Nephron (organoid): Measurements from ENCODE around the gene C1orf21.

ENCODE experiments used
- H3K27ac Mint-ChIP-seq, 3 experiments: 2 replicates each; pipeline ENCODE4 v1.8.0; 2020; ENCODE audit warnings: mixed read lengths in 3 of 3, mild to moderate bottlenecking in 2 of 3, moderate library complexity in 1 of 3
- H3K27me3 Mint-ChIP-seq: 2 replicates; pipeline ENCODE4 v1.8.0; 2021; ENCODE audit warnings: low read depth, mild to moderate bottlenecking, moderate library complexity, mixed read lengths
- H3K36me3 Mint-ChIP-seq: 2 replicates; pipeline ENCODE4 v1.8.0; 2020; ENCODE audit warnings: low read depth, mixed read lengths
- H3K4me1 Mint-ChIP-seq: 2 replicates; pipeline ENCODE4 v1.8.0; 2020; ENCODE audit warnings: mixed read lengths
- H3K4me3 Mint-ChIP-seq, 3 experiments: 2 replicates each; pipeline ENCODE4 v1.8.0; 2020; ENCODE audit warnings: mild to moderate bottlenecking in 3 of 3, mixed read lengths in 3 of 3, moderate library complexity in 2 of 3
- H3K9me3 Mint-ChIP-seq: 2 replicates; pipeline ENCODE4 v1.8.0; 2020; ENCODE audit warnings: mixed read lengths
- TF ChIP-seq, protein P1 (sequence below), 3 experiments: fragments of 200-600 bp; sonication (generic); IDR thresholded peaks; one replicate each; pipeline ENCODE4 v1.5.0; 2021; ENCODE audit warnings: antibody characterized with exemption in 3 of 3; ENCODE audit not compliant: unreplicated experiment in 3 of 3

The C1orf21 gene

DNA sequence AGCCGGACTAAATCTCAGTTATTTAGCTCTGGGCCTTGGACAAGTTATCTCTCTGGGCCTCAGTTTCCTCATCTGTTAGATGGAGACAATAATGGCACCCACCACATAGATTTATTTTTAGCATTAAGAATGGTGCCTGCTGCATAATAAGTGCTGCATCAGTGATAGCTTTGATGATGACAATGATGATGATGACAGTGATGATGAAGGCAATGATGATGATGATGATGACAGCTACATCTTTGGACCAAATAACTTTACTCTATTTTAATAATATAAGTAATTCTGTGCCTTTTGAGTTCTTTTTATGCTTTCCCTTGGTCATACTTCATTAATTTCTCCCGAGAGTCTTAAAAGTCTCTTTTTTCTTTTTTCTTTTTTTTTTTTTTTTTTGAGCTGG is 143.4 kb downstream of the C1orf21 start:
- Mint-ChIP-seq H3K4me3 (no peak overlapping the region), H3K27ac (no peak overlapping the region), H3K27me3 (no peaks in the 10 kb centered on the region), H3K4me1 (peaks cover 21% of the 10 kb centered on the region), H3K9me3 (no peaks in the 10 kb centered on the region), H3K36me3 (peaks cover 4% of the 10 kb centered on the region)
- TF ChIP-seq, protein P1, sequence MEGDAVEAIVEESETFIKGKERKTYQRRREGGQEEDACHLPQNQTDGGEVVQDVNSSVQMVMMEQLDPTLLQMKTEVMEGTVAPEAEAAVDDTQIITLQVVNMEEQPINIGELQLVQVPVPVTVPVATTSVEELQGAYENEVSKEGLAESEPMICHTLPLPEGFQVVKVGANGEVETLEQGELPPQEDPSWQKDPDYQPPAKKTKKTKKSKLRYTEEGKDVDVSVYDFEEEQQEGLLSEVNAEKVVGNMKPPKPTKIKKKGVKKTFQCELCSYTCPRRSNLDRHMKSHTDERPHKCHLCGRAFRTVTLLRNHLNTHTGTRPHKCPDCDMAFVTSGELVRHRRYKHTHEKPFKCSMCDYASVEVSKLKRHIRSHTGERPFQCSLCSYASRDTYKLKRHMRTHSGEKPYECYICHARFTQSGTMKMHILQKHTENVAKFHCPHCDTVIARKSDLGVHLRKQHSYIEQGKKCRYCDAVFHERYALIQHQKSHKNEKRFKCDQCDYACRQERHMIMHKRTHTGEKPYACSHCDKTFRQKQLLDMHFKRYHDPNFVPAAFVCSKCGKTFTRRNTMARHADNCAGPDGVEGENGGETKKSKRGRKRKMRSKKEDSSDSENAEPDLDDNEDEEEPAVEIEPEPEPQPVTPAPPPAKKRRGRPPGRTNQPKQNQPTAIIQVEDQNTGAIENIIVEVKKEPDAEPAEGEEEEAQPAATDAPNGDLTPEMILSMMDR (IDR thresholded peaks at IDR 0.05; ENCODE audit: unreplicated experiment in 3 of 3): no peak

GRCh38 chr1:184531296-184531695 is 144.5 kb downstream of the C1orf21 start:
- peaks cover 10% of the 10 kb centered on the region for H3K36me3 Mint-ChIP-seq
- peaks cover 22% of the 10 kb centered on the region for H3K4me1 Mint-ChIP-seq
- no peaks in the 10 kb centered on the region for H3K9me3 Mint-ChIP-seq
- H3K27me3 Mint-ChIP-seq: no peaks in the 10 kb centered on the region
- no peak overlapping the region for H3K27ac Mint-ChIP-seq
- H3K4me3 Mint-ChIP-seq: no peak overlapping the region
- TF ChIP-seq, protein P1 (IDR thresholded peaks at IDR 0.05; ENCODE audit: unreplicated experiment in 3 of 3): no peak

- peaks cover 22% of the 10 kb centered on the region for H3K4me1 Mint-ChIP-seq
- H3K27ac Mint-ChIP-seq: no peak overlapping the region
Measured at GRCh38 chr1:184532199-184532598, 145.4 kb downstream of the C1orf21 start.

DNA sequence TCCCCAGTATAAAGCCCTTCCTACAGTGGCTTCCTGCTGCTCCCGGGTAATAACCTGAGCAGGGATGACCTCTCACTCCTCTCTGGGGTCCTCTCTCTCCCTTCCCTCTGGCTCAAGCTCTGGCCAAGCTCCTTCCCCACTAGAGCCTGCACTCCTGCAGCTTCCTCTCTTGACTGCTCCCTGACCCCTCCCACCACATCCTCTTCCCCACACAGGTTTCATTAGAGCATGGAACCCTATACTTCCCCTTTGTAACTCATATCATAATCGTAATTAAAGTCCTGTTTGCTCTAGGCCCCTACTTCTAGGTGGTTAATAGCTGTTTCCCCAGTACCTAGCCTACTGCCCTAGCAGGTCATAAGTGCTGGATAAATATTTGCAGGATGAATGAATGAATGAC is 146.2 kb downstream of the C1orf21 start:
- H3K4me1 Mint-ChIP-seq: peaks cover 22% of the 10 kb centered on the region
- no peak overlapping the region for H3K4me3 Mint-ChIP-seq
- H3K36me3 Mint-ChIP-seq: peaks cover 19% of the 10 kb centered on the region
- TF ChIP-seq, protein P1 (IDR thresholded peaks at IDR 0.05; ENCODE audit: unreplicated experiment in 3 of 3): no peak
- no peak overlapping the region for H3K27ac Mint-ChIP-seq
- H3K27me3 Mint-ChIP-seq: no peaks in the 10 kb centered on the region
- peaks cover 6% of the 10 kb centered on the region for H3K9me3 Mint-ChIP-seq

More at GRCh38 chr1:184532199-184532598, 145.4 kb downstream of the C1orf21 start:
- no peaks in the 10 kb centered on the region for H3K27me3 Mint-ChIP-seq
- H3K9me3 Mint-ChIP-seq: peaks cover 3% of the 10 kb centered on the region
- H3K4me3 Mint-ChIP-seq: no peak overlapping the region
- H3K36me3 Mint-ChIP-seq: peaks cover 16% of the 10 kb centered on the region
- TF ChIP-seq, protein P1 (IDR thresholded peaks at IDR 0.05; ENCODE audit: unreplicated experiment in 3 of 3): no peak

DNA sequence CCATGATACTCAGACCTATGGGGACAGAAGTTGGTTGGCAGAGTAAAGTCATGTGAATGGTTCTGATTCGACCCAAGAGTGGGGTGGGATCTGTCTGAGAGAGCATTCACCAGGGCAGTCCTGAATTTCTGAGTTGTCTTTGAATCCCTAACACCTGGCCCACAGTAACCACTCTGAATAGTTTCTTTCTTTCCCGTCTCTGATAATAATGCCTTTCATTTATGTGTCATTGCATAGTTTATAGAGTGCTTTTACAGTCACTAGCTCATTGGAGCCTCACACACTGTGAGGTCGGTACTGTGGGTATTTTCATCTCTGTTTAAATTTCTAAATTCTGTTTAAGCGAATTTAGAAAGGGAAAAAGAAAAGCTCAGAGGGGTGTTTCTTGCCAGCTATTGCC is 147.1 kb downstream of the C1orf21 start:
- Mint-ChIP-seq H3K9me3 (peaks cover 14% of the 10 kb centered on the region), H3K27me3 (no peaks in the 10 kb centered on the region), H3K36me3 (peaks cover 25% of the 10 kb centered on the region), H3K4me3 (no peak overlapping the region), H3K4me1 (peaks cover 22% of the 10 kb centered on the region), H3K27ac (no peak overlapping the region)
- TF ChIP-seq, protein P1 (IDR thresholded peaks at IDR 0.05; ENCODE audit: unreplicated experiment in 3 of 3): no peak

DNA sequence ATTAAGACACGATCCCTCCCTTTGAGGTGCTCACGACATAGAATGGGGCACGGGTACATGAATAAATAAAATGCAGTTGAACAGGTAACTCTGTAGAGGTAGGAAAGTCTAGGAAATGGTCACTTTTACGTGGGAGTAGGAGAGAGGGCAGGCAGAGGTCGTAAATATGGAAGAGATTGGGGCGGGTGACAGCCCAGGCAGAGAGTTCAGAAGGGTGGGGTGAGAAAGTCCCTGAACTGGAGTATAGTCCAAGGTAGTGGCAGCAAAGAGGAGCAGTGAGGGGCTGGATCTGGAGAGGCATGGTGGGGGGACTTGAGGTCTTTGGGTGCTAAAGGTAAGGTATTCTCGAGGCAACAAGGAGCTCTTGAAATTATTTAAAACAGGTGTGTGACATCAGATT is 147.9 kb downstream of the C1orf21 start:
- Mint-ChIP-seq H3K27ac (peak overlapping the region; percentile 9 to 48 (median 11)), H3K4me3 (no peak overlapping the region), H3K36me3 (peaks cover 33% of the 10 kb centered on the region), H3K4me1 (peaks cover 22% of the 10 kb centered on the region), H3K9me3 (peaks cover 21% of the 10 kb centered on the region), H3K27me3 (no peaks in the 10 kb centered on the region)
- TF ChIP-seq, protein P1 (IDR thresholded peaks at IDR 0.05; ENCODE audit: unreplicated experiment in 3 of 3): no peak
